Esophagus squamous epithelium (tissue), 5 donors: ENCODE measurements around the gene SF3B5. TPM values are rescaled to one million over a fixed set of nuclear protein-coding genes. Genes with fewer than 3 reads are reported as not detected.

Source experiments
- DNase-seq: peaks from one replicate; lab custom pipeline; 2025; lab: John Stamatoyannopoulos, UW
- H3K27ac ChIP-seq, 4 donors: fragments of 200-600 bp; sonication (generic); one replicate each; pipeline ENCODE4 v1.5.1; 2016 to 2019; ENCODE audit warnings: mild to moderate bottlenecking in 1 of 4
- H3K27me3 ChIP-seq, 4 donors: fragments of 200-600 bp; sonication (generic); 1 replicate in 3 of 4; 2 replicates in 1 of 4; pipeline versions ENCODE4 v1.5.1 to v1.6.0; 2017 to 2021; ENCODE audit warnings: antibody characterized with exemption in 1 of 4
- H3K36me3 ChIP-seq, 3 donors: fragments of 200-600 bp; sonication (generic); one replicate each; pipeline ENCODE4 v1.5.1; 2016 to 2019
- H3K4me1 ChIP-seq, 3 donors: fragments of 200-600 bp; sonication (generic); one replicate each; pipeline ENCODE4 v1.5.1; 2017 to 2019
- H3K4me3 ChIP-seq, 4 donors: fragments of 200-600 bp; sonication (generic); 1 replicate in 3 of 4; 2 replicates in 1 of 4; pipeline ENCODE4 v1.5.1; 2016 to 2019; ENCODE audit warnings: mild to moderate bottlenecking in 2 of 4, moderate library complexity in 1 of 4
- H3K9me3 ChIP-seq, 3 donors: fragments of 200-600 bp; sonication (generic); one replicate each; pipeline ENCODE4 v1.5.1; 2016 to 2019
- CTCF ChIP-seq, 6 experiments: fragments of 450-650 bp in 4 of 6; fragments of 200-600 bp in 2 of 6; sonication (generic) in 2 of 6; IDR thresholded peaks; one replicate each; pipeline ENCODE4 v1.5.1; 2016 to 2019; ENCODE audit warnings: antibody characterized with exemption in 6 of 6, mild to moderate bottlenecking in 4 of 6, moderate library complexity in 4 of 6
- POLR2A ChIP-seq, 4 donors: fragments of 450-650 bp; IDR thresholded peaks; one replicate each; pipeline ENCODE4 v1.6.1; 2017; ENCODE audit warnings: antibody characterized with exemption in 4 of 4, mild to moderate bottlenecking in 4 of 4, moderate library complexity in 3 of 4
- WGBS, 2 donors: methylation state at CpG; one replicate each; pipeline ENCODE4 v1.1.5; 2018; 5-methylcytosine and 5-hydroxymethylcytosine counted together
- intact Hi-C: fragments of 100-400 bp; cut with DNase I; formaldehyde crosslinking; loops from one replicate; pipeline ENCODE4 v1.15.0; 2022
- total RNA-seq, 4 donors: library from RNA; depleted of rRNA; stranded (reverse); fragments of >200 nt; gene quantifications; one replicate each; pipeline ENCODE4 v1.1.0, GENCODE V29; 2016
- donor health status: DM: yes; HTN: yes; CAD: no.

The SF3B5 gene
- total RNA-seq, 4 donors from 2014 or later, result 135 to 201 (median 169) TPM

GRCh38 chr6:144110210-144110609 lies 14.8 kb upstream of the SF3B5 start:
- Histone ChIP-seq H3K27ac (no peak overlapping the region), H3K4me1 (no peaks in the 10 kb centered on the region), H3K9me3 (no peaks in the 10 kb centered on the region), H3K36me3 (no peaks in the 10 kb centered on the region), H3K27me3 (no peaks in the 10 kb centered on the region), H3K4me3 (no peak overlapping the region)
- DNase-seq, result no peak
- TF ChIP-seq POLR2A (IDR thresholded peaks at IDR 0.05), result no peak
- TF ChIP-seq CTCF (IDR thresholded peaks at IDR 0.05), result no peak
- WGBS, 2 donors, result 87 to 88% methylated on average over 5 of the region's 5 CpGs
- intact Hi-C loops, result no loop called here

GRCh38 chr6:144106206-144106605 lies 10.8 kb upstream of the SF3B5 start:
- Histone ChIP-seq H3K9me3 (no peaks in the 10 kb centered on the region), H3K36me3 (no peaks in the 10 kb centered on the region), H3K4me1 (no peaks in the 10 kb centered on the region), H3K27ac (no peak overlapping the region), H3K27me3 (no peaks in the 10 kb centered on the region), H3K4me3 (no peak overlapping the region)
- WGBS, 2 donors, result 67 to 88% methylated on average over 1 of the region's 1 CpG
- intact Hi-C loops, result loop anchor here (5.0 kb wide), 2 partner anchors 106 to 376 kb away; no protein-coding TSS in a partner anchor
- TF ChIP-seq CTCF (IDR thresholded peaks at IDR 0.05) (no peak), POLR2A (IDR thresholded peaks at IDR 0.05) (no peak)
- no peak for DNase-seq

GRCh38 chr6:144104898-144105487 lies 9.6 kb upstream of the SF3B5 start:
- no peaks in the 10 kb centered on the region for H3K27me3 ChIP-seq
- no peaks in the 10 kb centered on the region for H3K9me3 ChIP-seq
- no peak overlapping the region for H3K27ac ChIP-seq
- H3K4me3 ChIP-seq, result no peak overlapping the region
- intact Hi-C loops, result loop anchor here (5.0 kb wide), 2 partner anchors 107 to 377 kb away; no protein-coding TSS in a partner anchor
- 0% methylated on average over 2 of the region's 2 CpGs for WGBS, 2 donors
- TF ChIP-seq CTCF (IDR thresholded peaks at IDR 0.05), result peak; percentile 46 to 78 (median 56)
- no peak for TF ChIP-seq POLR2A (IDR thresholded peaks at IDR 0.05)
- H3K4me1 ChIP-seq, result no peaks in the 10 kb centered on the region
- no peak for DNase-seq
- H3K36me3 ChIP-seq, result no peaks in the 10 kb centered on the region

GRCh38 chr6:144104488-144104887 lies 9.1 kb upstream of the SF3B5 start:
- DNase-seq, result no peak
- whole genome bisulfite sequencing, 2 donors, result 47 to 50% methylated on average over 4 of the region's 4 CpGs
- Histone ChIP-seq H3K36me3 (no peaks in the 10 kb centered on the region), H3K4me3 (no peak overlapping the region), H3K27ac (no peak overlapping the region), H3K27me3 (no peaks in the 10 kb centered on the region), H3K4me1 (no peaks in the 10 kb centered on the region), H3K9me3 (no peaks in the 10 kb centered on the region)
- TF ChIP-seq POLR2A (IDR thresholded peaks at IDR 0.05) (no peak), CTCF (IDR thresholded peaks at IDR 0.05) (no peak)
- intact Hi-C loops, result no loop called here

GRCh38 chr6:144103026-144103563 lies 7.7 kb upstream of the SF3B5 start:
- H3K4me3 ChIP-seq, result no peak overlapping the region
- 76% methylated on average over 4 of the region's 4 CpGs for WGBS, 2 donors
- no peaks in the 10 kb centered on the region for H3K27me3 ChIP-seq
- no peak for TF ChIP-seq CTCF (IDR thresholded peaks at IDR 0.05)
- no peak for TF ChIP-seq POLR2A (IDR thresholded peaks at IDR 0.05)
- no peaks in the 10 kb centered on the region for H3K9me3 ChIP-seq
- intact Hi-C loops, result no loop called here
- H3K27ac ChIP-seq, result no peak overlapping the region
- no peak for DNase-seq
- no peaks in the 10 kb centered on the region for H3K4me1 ChIP-seq
- no peaks in the 10 kb centered on the region for H3K36me3 ChIP-seq
